ENCODE results near the gene SLC16A6.
"Not testable (repeated sequence)": the region's sequence is repeated elsewhere in the genome, so short reads cannot be mapped to it uniquely, and the experiment has no call there.

DNA sequence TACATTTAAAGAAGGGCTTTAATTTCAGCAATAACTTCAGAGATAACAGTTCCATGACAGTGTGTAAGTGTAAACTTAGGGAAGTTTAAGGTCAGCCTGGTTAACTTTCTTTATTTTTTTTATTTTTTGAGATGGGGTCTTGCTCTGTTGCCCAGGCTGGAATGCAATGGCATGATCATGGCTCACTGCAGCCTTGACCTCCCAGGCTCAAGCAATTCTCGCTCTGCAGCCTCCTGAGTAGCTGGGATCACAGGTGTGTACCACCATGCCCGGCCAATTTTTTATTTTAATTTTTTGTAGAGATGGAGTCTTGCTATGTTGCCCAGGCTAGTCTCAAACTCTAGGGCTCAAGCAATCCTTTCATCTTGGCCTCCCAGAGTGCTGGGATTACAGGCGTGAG lies 14.6 kb downstream of the SLC16A6 start:
- TF ChIP-seq REST (IDR thresholded peaks at IDR 0.05; ENCODE audit: low read depth, low read length); TCF12 (IDR thresholded peaks at IDR 0.05); MEF2A (IDR thresholded peaks at IDR 0.05; ENCODE audit: borderline replicate concordance, low read depth); EZH2phosphoT487 (IDR thresholded peaks at IDR 0.05; ENCODE audit: borderline replicate concordance, low read depth); POLR2AphosphoS5 (IDR thresholded peaks at IDR 0.05; ENCODE audit: low read depth, low read length): not testable (repeated sequence)
- TF ChIP-seq, protein P1, sequence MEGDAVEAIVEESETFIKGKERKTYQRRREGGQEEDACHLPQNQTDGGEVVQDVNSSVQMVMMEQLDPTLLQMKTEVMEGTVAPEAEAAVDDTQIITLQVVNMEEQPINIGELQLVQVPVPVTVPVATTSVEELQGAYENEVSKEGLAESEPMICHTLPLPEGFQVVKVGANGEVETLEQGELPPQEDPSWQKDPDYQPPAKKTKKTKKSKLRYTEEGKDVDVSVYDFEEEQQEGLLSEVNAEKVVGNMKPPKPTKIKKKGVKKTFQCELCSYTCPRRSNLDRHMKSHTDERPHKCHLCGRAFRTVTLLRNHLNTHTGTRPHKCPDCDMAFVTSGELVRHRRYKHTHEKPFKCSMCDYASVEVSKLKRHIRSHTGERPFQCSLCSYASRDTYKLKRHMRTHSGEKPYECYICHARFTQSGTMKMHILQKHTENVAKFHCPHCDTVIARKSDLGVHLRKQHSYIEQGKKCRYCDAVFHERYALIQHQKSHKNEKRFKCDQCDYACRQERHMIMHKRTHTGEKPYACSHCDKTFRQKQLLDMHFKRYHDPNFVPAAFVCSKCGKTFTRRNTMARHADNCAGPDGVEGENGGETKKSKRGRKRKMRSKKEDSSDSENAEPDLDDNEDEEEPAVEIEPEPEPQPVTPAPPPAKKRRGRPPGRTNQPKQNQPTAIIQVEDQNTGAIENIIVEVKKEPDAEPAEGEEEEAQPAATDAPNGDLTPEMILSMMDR (IDR thresholded peaks at IDR 0.05): not testable (repeated sequence)
- TF ChIP-seq, protein P2, sequence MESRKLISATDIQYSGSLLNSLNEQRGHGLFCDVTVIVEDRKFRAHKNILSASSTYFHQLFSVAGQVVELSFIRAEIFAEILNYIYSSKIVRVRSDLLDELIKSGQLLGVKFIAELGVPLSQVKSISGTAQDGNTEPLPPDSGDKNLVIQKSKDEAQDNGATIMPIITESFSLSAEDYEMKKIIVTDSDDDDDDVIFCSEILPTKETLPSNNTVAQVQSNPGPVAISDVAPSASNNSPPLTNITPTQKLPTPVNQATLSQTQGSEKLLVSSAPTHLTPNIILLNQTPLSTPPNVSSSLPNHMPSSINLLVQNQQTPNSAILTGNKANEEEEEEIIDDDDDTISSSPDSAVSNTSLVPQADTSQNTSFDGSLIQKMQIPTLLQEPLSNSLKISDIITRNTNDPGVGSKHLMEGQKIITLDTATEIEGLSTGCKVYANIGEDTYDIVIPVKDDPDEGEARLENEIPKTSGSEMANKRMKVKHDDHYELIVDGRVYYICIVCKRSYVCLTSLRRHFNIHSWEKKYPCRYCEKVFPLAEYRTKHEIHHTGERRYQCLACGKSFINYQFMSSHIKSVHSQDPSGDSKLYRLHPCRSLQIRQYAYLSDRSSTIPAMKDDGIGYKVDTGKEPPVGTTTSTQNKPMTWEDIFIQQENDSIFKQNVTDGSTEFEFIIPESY (IDR thresholded peaks at IDR 0.05; ENCODE audit: borderline replicate concordance, low read depth): not testable (repeated sequence)
